Neural cell (in vitro differentiated cells): ENCODE data around the gene RFWD3.

ENCODE experiments used
- EZH2 ChIP-seq: fragments of 200-600, 300-800 bp; shearing (Covaris generic), sonication (generic); IDR thresholded peaks from 2 replicates; pipeline ENCODE4 v1.6.1; 2014; ENCODE audit warnings: antibody characterized with exemption, low read length, borderline replicate concordance, mild to moderate bottlenecking; ENCODE audit not compliant: insufficient read depth, poor library complexity, severe bottlenecking
- TAF1 ChIP-seq: IDR thresholded peaks from 2 replicates; pipeline ENCODE4 v1.6.1; 2012; ENCODE audit warnings: low read depth
- TF ChIP-seq, protein P1 (sequence below): IDR thresholded peaks from 2 replicates; pipeline ENCODE4 v1.6.1; 2012; ENCODE audit warnings: borderline replicate concordance

DNA sequence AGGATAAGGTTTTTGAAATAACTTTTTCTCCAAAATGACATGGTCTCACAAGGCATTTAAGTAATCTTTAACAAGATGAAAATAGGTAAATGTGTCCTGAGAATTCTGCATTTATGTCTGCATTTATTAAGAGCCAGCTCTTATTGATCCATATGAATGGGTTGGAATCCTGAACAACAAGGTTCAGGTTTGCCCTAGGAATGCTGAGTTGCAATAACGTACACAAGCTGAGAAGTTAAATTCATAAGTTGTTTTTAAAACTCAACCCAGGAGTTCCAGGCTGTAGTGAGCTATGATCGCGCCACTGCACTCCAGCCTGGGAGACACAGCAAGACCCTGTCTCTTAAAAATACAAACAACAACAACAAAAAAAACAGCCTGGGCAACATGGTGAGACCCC, 87.8 kb downstream of the RFWD3 start:
- TF ChIP-seq, protein P1, sequence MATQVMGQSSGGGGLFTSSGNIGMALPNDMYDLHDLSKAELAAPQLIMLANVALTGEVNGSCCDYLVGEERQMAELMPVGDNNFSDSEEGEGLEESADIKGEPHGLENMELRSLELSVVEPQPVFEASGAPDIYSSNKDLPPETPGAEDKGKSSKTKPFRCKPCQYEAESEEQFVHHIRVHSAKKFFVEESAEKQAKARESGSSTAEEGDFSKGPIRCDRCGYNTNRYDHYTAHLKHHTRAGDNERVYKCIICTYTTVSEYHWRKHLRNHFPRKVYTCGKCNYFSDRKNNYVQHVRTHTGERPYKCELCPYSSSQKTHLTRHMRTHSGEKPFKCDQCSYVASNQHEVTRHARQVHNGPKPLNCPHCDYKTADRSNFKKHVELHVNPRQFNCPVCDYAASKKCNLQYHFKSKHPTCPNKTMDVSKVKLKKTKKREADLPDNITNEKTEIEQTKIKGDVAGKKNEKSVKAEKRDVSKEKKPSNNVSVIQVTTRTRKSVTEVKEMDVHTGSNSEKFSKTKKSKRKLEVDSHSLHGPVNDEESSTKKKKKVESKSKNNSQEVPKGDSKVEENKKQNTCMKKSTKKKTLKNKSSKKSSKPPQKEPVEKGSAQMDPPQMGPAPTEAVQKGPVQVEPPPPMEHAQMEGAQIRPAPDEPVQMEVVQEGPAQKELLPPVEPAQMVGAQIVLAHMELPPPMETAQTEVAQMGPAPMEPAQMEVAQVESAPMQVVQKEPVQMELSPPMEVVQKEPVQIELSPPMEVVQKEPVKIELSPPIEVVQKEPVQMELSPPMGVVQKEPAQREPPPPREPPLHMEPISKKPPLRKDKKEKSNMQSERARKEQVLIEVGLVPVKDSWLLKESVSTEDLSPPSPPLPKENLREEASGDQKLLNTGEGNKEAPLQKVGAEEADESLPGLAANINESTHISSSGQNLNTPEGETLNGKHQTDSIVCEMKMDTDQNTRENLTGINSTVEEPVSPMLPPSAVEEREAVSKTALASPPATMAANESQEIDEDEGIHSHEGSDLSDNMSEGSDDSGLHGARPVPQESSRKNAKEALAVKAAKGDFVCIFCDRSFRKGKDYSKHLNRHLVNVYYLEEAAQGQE: no peak
- TF ChIP-seq TAF1 (no peak), EZH2 (no peak)
